CD4-positive, alpha-beta T cell treated with Interleukin-4 for 1 hour (primary cell): ENCODE results near the gene PGRMC2.

Experiments
- DNase-seq, 2 donors: peaks; one replicate each; pipeline ENCODE4 v3.0.0-alpha.2; 2020 to 2022

The PGRMC2 gene, protein sequence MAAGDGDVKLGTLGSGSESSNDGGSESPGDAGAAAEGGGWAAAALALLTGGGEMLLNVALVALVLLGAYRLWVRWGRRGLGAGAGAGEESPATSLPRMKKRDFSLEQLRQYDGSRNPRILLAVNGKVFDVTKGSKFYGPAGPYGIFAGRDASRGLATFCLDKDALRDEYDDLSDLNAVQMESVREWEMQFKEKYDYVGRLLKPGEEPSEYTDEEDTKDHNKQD

DNA sequence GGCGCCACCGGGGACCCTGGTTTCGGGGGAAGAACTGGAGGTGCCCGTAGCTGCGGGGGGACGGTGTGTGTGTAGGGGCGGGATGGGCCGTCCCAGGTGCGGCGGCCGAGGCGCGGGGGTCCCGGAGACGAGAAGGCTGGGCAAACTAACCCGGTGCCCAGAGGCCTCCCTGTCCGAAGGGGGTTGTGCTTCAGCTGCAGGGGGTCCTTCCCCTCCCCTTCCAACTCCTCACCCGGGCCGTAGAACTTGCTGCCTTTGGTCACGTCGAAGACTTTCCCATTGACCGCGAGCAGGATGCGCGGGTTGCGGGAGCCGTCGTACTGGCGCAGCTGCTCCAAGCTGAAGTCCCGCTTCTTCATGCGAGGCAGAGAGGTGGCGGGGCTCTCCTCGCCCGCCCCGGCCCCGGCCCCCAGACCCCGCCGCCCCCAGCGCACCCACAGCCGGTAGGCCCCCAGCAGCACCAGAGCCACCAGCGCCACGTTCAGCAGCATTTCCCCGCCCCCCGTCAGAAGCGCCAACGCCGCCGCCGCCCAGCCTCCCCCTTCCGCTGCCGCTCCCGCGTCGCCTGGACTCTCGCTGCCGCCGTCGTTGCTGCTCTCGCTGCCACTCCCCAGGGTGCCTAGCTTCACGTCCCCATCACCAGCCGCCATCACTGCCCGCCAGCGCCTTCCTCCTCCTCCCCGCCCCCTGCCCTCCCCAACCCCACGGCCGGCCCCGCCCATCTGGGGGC, at the start of gene PGRMC2:
Gene PGRMC2, minus strand, starts transcription at position 673 of the 730 bp plus-strand sequence. Its CDS starts 23 bp downstream, at position 650.
- no peak for DNase-seq

DNA sequence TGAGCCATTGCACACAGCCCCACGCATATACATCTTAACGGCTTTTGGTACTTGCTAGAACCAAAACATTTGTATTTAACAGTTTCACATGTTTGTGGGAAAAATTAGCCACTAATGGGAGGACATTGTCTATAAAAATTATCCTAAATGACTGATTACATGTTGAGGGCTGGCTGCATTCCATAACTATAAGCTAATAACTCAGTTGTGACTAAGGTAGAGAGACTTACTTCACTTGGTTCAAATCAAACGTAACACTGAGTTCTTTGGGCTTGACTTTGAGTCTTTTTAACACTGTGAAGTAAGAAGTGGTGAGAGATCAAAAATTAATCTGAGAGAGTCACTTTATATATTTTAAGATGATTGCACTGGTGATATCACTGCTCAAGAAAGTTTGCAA, 47.9 kb upstream of the PGRMC2 start:
- DNase-seq = no peak

DNA sequence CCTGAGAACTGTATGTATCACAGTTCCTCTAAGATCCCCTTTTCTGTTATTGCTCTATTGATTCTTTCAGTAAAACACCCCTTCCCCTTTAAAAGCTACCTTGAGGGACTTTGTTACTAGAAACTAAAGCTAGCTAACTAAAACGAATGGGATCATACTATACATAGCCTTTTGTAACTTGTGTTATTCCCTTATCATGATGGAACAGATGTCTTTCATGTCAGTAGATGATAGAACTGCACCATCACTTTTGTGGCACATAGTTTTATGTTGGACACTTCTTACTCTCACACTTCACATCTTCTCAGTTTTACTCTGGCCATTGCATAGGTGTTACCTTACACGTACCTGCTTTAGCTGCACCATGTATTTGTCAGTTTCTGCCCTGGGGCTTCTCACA, 46.6 kb upstream of the PGRMC2 start:
- no peak for DNase-seq

DNA sequence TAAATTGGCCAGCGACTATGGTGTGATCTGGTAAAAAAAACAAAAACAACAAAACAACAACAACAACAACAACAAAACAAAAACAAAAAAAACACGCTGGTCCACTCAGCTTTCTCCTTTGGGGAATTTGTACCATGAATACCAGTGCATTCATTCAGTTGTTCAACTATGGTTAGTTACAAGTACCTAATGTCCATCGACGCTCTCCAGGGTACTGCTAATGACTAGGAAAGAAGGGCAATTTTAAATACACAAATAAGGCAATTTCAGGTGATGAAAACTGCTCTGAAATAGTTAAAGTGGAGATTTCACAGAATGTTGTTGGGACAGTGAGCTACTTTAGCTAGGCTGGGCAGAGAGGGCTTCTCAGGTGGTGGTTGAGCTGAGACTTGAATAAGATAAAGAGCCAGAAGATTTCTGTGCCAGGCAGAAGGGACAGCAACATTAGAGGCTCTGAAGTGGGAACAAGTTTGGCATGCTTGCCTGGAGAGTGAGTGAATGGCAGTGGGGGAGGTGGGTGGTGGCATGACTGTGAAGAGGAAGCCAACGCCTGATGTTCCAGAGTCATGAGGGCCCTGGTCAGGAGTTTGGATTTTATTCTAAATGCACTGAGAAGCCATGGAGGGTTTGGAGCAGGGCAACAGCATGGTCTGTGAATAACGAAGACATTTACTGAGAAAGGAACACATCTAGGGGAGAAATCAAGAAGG, 45.9 kb upstream of the PGRMC2 start:
- DNase-seq = no peak

DNA sequence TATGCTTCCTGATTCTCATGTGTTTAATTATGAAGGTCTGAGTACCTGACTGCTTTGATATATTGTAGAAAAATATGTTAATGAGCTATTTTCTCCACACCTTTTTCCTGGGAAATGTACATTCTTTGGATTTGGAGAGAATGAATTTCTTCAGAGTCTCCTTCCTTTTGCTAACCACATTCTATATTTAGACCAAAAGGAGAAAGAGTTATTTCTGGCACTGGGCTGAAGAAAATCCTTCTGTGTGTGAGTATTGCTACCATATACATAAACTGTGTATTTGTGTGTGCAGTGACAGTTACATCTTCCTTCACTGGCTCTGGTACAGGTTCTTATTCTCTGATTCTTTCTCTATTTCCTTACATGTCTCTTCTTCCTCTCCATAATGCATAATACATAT, 44.5 kb upstream of the PGRMC2 start:
- DNase-seq = no peak

DNA sequence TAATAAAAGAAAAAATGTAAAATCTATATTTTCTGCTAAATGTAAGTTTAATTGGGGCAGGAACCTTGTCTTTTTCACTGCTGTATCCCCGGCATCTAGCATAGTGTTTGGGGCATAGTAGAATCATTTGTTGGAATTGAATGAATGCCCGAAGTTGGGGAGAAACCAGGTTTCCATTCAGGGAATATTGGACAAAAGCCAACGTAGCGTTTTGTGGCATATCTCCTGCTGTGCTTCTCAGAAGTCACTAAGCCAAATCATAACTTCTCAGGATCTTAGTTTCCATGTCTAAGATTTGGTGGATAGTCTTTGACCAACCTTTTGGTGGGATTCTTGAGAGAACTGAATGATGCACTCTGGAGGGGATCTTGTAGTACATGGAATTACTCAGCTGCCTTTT, 42.0 kb upstream of the PGRMC2 start:
- DNase-seq = no peak

DNA sequence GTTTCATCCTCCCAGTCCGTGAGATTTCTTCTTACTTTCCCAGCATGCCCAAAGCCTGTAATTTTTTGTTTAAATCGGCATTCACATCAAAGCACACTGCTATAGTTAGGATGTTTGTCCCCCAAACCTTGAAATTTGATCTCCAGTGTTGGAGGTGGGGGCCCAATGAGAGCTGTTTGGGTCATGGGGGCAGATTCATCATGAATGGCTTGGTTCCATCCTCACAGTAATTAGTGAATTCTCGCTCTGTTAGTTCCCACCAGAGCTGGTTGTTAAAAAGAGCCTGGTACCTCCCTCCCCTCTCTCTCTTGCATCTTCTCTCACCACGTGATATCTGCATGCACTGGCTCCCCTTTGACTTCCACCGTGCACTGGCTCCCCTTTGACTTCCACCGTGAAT, 40.5 kb upstream of the PGRMC2 start:
- no peak for DNase-seq

GRCh38 chr4:128323401-128323800, 35.8 kb upstream of the PGRMC2 start:
- no peak for DNase-seq

DNA sequence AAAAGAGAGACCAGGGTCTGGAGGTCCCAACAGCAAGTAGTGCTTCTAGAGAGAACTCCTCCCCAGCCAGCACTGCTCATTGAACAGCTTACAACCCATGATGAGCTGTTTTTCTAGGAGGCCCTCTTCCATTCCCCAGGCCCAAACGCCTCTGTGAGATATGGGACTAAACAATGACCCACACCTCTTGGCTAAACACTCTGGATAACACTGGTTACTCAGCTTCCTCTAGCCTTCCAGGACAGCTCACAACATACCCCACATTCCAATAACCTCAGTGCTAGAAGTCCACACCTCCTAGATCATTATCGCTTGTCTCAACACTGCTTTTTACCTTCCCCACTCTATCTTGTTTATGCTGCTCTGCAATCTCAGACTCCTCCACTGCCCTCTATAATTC, 35.4 kb upstream of the PGRMC2 start:
- no peak for DNase-seq

- no peak for DNase-seq
Measured at GRCh38 chr4:128322311-128322710, 34.7 kb upstream of the PGRMC2 start.

- no peak for DNase-seq
Measured at GRCh38 chr4:128320656-128321055, 33.0 kb upstream of the PGRMC2 start.

GRCh38 chr4:128315756-128316520, 28.3 kb upstream of the PGRMC2 start:
- no peak for DNase-seq

GRCh38 chr4:128311659-128312403, 24.2 kb upstream of the PGRMC2 start:
- DNase-seq = no peak

GRCh38 chr4:128310266-128310697, 22.7 kb upstream of the PGRMC2 start:
- DNase-seq = no peak

GRCh38 chr4:128309585-128309984, 22.0 kb upstream of the PGRMC2 start:
- DNase-seq = no peak

DNA sequence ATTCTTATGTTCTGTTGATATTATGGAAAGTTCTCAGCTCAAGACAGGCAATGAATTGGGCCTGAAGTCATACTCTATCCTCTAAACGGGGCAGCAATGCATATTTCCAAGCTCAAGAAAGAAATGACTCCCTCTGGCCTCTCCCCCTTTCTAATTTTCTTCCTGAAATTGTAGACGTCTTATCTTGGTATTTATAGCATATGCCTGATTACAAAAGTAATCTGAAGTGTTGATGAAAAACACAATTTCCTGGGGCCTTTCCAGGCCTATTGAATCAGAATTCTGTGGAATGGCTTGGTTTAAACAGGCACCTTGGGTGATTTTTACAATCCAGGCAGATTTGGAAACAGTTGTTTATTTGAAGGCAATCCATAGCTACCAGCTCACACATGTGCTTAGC, 21.4 kb upstream of the PGRMC2 start:
- no peak for DNase-seq

- DNase-seq = no peak
Measured at GRCh38 chr4:128307123-128307571, 19.5 kb upstream of the PGRMC2 start.

GRCh38 chr4:128305942-128306341, 18.3 kb upstream of the PGRMC2 start:
- DNase-seq = no peak

GRCh38 chr4:128303986-128304385, 16.4 kb upstream of the PGRMC2 start:
- DNase-seq = no peak

DNA sequence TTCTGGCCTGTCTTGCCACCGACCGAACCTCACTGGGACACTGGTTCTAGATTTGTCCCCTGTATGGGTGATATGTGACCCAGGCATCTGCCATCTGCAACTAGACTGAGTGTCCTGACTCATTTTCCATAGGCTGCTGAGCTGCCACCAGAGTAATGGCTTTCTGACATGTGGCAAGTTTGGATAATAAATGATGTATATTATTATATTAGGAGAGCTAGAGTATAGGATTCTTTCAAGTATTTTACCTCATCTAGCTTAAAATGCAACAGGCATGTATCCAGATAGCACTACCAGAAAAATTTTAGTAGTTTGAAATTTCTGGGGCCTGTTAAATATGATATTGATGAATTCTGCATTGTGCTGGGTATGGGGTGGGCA, 15.8 kb upstream of the PGRMC2 start:
- DNase-seq = no peak

DNA sequence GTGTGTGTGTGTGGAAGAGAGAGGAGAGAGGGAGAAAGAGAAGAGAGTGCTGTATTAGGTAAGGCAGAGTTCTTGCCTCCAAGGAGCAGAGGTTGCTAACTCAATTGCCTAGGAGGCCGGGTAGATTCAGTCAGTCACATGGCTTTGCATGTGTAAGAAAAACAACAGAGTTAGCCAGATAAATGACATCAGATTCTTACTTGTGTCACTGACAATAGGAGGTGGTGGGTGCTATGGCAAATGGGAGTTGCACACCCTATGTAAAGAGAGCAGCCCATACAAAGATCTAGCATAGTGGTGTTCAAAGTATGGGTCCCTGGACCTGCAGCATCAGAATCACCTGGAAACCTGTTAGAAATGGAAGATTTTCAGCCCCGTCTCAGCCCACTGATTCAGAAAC, 14.4 kb upstream of the PGRMC2 start:
- no peak for DNase-seq

DNA sequence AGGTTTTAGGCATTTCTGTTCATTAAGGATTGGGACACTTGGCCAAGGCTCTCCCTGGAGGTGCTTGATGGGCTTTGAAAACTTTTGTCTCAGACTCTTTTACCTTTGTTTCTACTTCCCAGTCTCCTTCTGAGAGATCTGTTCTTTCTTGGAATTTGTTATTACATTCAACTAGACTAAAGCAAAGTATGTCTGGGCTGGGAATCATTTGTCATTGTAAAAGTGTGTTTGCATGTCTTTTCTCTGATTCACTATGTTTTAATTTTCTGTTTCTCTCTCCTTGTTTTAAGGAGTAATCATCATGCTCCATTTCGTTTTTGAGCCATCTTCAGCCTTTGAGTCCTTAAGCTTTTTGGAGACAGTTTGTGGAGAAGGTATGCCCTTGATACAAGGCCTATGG, 12.2 kb upstream of the PGRMC2 start:
- no peak for DNase-seq

DNA sequence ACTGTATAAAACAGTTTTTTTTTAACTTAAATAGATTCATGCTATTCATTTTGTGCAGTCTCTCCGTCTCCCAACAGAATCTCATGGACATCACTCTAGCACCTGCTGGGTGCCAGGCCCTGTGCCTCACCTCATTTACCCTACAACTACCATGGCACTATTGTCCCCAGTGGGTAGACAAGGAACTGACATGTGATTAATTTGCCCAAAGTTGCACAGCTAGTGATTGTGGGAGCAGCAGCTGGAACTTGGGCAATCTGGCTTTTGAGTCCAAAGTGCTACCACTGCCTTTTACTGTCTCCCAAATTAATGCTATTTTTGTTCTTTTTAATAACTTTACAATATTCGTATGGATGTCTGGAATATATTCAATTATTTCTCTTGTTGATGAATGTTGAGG, 11.2 kb upstream of the PGRMC2 start:
- DNase-seq = no peak
